Iris pigment epithelial cell (primary cell): Measurements from ENCODE around the gene UBE3D.
A peak's percentile ranks its signal among the peaks of the same experiment; 100 is the strongest.

Source experiments
- DNase-seq: peaks from one replicate; pipeline ENCODE4 v3.0.0-alpha.2; 2011; ENCODE audit warnings: low read depth

UBE3D gene

DNA sequence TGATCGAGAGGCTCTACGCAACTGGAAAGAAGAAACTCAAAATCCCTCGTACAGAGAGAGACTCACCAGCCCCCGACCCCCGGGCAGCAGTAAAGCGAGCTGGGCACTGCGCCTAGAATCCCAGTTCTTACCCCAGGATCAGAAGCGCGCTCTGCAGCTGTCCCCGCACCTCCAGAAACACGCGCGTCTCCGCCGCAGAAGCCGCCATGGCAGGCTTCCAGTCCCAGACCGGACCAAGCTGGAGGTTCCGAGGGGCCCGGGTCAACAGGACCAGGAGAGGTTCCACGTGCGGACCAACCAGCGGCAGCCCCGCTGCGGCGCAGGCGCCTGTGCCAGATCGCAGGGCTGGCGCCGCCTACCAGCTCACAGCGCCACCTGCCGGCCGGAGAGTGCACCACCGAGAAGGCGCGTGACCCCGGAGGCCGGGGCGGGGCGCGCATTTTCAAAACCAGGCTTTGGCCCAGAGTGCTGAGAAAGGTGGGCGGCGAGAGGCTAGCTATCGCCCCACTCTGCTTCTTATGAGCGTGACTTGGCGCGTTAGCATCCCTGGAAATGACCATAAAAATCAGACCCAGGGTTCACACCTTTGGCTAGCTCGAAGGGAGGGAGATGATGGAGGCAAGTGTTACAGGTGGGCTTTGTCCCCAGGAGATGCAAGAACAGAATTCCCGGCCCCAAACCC lies at the start of gene UBE3D:
Gene UBE3D (minus strand): TSS at position 331 of the 682 bp plus-strand sequence. CDS start 123 bp downstream, at position 208.
- DNase-seq, result peak; percentile 72

DNA sequence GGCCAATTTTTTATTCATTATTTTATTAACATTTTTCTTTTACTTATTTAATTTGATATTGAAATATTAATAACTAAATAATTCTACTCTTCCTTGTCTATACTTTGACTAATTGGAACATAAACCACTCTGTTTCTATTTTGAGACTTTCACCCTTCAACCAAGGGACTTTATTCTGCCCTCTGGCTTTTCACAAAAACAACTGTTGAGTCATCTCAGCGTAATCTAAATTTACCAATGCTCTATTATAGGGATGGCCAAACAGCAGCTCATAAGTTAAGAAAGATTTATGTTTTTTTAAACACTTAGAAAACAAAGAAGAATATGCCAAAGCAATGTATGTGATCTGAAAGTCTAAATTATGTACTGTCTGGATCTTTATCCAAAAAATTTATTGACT lies 48.5 kb upstream of the UBE3D start:
- peak; percentile 49 for DNase-seq

DNA sequence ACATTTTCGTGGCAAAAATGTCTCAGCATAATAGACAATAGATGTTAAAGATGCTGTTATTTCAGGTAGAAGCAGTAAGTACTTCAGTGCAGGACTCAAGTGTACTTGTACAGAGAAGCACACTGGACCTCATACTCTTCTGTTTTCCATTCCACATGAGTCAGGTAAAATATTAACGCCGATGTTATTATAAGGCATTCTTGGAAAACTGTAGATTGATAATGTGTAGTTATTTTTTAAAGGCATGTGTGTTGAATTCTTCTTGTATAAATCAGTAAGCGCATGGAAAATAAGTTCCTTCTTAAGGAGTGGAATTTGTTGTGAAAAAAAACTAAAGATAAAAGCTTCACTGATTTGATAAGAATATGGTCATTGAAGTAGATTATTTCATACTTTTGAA lies 47.6 kb upstream of the UBE3D start:
- DNase-seq, result peak; percentile 22

DNA sequence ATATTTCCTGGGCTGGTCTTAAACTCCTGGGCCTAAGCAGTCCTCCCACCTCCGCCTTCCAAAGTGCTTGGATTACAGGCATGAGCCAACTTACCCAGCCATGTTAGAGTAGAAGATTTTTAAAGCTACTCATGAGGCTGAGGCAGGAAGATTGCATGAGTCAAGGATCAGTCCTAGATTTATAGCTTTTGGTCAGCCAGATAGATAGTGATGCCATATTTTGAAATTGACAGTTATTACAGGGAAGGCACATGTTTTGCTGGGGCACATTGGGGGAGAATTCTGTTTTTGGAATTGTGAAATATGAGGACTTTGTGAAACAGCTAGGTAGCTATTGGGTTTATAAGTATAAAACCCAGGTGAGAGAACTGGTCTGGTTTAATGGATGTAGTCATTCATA lies 42.7 kb upstream of the UBE3D start:
- DNase-seq, result no peak

- DNase-seq, result no peak
Observed at GRCh38 chr6:83098589-83098988, 32.9 kb upstream of the UBE3D start.

DNA sequence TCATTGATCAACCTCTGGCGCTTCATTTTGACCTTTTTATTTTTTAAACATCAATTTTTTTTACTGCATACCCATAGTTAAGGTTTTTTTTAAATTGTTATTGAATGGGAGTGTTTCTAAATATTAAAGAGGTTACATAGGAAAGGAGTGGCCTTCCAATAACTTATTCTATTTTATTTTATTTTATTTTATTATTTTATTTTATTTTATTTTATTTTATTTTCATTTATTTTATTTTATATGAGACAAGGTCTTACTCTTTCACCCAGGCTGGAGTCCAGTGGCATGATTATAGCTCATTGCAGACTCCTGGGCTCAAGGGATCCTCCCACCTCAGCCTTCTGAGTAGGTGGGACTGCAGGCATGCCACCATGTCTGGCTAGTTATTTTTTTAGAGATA lies 32.0 kb upstream of the UBE3D start:
- DNase-seq, result no peak

- DNase-seq, result no peak
Observed at GRCh38 chr6:83097204-83097603, 31.6 kb upstream of the UBE3D start.

DNA sequence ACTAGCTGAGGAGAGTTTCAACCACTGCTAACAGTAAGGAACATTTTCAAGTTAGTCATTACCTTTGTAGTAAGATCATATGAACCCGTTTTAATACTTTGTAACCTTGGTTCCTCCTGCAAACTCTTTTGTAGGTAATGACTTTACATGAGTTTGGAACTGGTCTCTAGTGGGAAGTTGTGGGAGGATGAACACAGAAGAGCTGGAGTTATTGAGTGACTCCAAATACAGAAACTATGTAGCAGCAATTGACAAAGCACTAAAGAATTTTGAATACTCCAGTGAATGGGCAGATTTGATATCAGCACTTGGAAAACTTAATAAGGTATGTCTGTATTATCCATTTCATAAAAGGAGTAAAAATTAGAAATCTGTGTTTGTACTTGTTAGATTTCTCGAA lies 31.1 kb upstream of the UBE3D start:
- peak; percentile 32 for DNase-seq

- peak; percentile 75 for DNase-seq
Observed at GRCh38 chr6:83092756-83093399, 27.2 kb upstream of the UBE3D start.

DNA sequence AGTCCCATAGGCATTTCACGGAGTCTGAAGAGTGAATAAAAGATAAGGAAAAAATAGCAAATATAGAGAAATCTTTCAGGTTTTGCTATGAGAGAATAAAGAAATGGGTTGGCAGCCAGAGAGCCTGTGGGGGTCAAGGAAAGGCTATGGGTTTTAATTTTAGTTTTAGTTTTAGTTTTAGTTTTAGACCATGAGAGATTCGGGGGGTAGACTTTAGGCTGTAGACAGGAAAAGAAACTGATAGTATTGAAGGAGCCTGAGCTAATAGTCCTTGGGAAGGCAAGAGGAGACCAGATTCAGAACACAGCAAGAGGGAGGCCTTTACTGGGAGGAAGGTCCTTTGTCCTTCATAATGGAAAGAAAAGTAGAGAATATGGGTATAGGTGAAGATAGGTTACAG lies 21.1 kb upstream of the UBE3D start:
- DNase-seq, result no peak

DNA sequence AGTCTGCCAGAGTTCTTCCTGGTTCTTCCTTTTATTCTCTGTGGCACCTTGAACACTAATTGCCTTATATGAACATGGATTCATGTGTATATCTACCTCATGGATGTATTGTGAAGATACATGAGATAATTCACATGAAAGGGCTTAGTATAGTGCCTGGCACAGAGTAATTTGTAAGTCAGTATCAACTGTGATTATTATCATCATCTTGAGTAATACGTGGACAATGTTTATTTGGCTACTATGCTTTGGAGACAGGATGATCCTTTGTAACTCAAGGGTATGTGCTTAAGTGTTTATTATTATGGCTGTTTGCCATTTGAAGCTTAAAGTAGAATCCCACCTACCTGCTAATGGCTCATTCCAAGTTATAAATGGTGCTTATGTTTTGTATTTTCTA lies 17.8 kb upstream of the UBE3D start:
- peak; percentile 63 for DNase-seq

DNA sequence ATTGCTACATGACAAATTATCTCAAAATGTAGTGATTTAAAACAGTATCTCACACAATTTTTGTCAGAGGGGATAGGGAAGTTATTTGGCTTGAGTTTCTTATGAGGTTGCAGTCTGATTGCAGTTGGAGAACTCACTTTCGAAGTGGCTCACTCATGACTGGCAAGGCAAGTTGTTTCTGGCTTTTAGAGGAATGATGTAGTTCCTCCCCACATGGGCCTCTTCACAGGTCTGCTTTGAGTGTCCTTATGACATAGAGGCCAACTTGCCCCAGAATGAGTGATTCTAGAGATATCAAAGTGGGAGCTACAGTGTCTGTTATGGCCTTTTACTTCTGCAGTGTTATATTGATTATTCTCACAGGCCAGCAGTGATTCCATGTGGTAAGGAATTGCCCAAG lies 8.0 kb upstream of the UBE3D start:
- no peak for DNase-seq

GRCh38 chr6:83072726-83073125 lies 7.1 kb upstream of the UBE3D start:
- DNase-seq, result no peak

- DNase-seq, result peak; percentile 17
Observed at GRCh38 chr6:83071707-83072106, 6.1 kb upstream of the UBE3D start.

DNA sequence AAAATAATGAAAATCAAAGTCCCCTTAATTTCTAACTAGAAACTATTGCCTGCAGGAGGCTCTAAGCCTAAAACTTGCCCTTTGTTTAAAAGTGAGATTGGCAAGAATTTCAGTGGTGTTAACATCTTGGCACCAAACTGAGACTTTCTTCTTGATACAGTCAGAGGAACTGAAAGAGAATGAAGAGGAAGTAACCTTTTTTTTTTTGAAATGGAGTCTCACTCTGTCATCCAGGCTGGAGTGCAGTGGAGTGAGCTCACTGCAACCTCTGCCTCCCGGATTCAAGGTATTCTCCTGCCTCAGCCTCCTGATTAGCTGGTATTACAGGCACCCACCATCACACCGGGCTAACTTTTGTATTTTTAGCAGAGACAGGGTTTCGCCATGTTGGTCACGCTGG lies 5.4 kb upstream of the UBE3D start:
- peak; percentile 14 for DNase-seq

- DNase-seq, result no peak
Observed at GRCh38 chr6:83069633-83070032, 4.0 kb upstream of the UBE3D start.

- no peak for DNase-seq
Observed at GRCh38 chr6:83068616-83069015, 3.0 kb upstream of the UBE3D start.

DNA sequence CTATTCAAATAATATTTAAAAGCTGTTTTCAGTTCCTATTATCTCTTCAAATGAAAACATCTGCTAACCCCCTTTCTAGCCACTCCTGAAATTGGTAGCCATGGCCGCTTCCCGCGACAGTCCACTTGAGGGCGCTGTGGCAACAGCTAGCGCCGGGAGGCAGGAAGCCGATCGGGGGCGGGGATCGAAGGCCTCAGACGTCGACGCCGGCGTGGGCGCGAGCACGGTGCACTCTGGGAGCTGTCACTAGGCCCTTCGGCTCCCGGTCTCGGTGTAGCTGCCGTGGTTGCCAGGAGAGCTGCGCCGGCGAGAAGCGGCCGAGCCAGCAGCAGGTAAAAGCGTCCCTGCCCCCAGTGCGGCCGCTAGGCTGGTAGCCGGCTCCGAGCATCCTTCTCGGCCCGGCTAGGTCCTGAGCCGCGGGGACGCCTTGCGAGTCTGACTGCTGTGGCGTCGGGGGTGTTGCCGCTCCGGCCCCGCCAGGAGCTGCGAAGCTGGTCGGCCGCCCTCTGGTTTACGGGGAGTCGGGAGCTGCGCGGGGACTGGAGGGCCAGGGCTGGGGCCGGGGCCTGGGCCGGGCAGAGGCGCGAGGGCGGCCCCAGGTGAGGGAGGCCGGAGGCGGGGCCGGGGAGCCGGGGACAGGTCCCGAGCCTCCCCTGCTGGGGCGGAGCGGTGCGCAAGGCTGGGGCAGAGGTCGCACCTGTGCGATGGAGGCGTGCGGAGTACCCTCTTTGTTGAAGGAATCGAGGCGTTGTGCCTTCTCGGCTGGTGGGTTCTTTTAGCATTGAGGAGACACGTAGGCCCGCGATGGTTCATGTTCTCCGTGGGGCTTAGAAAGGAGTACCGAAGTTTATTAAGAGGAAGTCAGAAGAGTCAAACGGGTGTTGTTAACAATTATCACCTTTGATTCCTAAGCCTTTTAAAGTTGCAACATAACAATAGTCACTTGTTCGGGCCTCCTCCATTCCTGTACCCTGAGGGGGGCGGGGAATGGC lies 2.1 kb upstream of the UBE3D start, which contains the start of gene DOP1A:
Gene DOP1A (plus strand): TSS at position 224 of the 992 bp plus-strand sequence. CDS start 29,307 bp downstream, outside the sequence.
- DNase-seq, result peak; percentile 93

GRCh38 chr6:83062225-83062624 lies 3.4 kb downstream of the UBE3D start:
- peak; percentile 55 for DNase-seq

DNA sequence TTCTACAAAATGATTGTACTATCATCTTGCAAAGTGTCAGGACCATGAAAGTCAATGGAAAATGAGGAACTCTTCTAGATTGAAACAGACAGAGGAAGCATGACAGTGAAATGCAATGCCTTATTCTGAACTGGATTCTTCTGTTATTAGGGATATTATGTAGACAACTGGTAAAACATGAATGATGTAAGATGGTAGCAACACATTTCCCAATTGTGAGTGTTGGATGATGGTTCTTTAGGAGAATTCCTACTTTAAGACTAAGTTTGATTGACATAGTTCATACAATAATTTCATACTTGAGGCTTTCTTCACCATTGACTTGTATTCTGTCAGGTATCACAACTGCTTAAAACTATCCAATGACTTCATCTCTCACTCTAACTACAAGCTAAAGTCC lies 4.5 kb downstream of the UBE3D start:
- DNase-seq, result no peak

DNA sequence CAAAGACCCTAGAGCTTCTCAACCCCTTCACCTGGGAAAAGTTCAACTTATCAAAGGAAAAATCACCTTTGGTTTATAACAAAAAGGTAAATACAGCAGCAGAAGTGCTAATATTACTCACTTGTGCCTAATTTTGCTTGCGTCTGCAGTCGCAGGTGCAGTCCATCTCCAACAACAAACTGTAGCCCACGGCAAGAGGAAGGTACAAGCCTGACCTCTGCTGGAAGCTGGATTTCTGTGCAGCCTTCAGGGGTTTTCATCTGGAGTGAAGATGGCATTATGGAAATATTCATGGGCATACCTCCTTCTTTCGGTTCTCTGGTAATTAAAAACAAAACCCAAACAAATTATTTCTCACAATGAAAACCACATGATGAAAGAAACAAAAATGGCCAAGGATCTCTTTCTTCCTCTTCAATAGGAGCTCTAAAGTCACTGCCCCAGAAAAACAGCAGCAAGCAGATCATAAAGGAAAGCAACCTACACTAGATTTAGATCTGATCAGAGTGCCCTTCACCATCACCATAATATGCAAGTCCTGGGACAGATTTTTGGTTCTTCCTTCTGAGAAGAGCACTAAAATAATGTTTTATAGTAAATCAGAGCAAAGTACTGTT lies 7.8 kb downstream of the UBE3D start:
- peak; percentile 56 for DNase-seq

DNA sequence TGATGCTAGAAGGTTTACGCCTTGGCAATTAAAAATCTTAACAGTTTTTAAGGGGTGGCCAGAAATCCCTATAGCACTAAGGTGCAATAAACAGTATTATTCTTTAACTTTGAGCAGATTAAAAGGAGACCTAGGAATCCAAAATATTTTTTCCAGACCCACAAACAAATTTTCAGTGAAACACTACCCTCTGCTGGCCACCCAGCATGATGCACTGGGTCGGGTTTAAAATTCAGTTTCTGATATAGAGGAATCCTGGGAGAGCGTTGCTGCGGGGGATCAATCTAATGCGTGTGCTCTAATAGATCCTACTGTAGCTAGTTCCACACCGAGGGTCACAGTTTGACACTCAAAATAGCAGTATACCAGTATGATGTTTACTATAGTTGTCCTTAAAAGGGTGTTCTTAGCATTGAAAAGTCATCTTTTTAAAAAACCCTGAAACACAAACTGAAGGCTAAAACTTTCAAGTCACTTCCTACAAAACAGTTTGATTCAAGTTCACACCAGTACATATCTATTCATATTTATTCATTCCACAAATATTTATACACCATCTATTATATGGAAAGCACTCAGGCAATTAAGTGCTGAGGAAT lies 10.2 kb downstream of the UBE3D start:
- peak; percentile 39 for DNase-seq
